IPS DF 4.7 (cell line): ENCODE data around the gene NFKBIA.
"Not testable (repeated sequence)": the region's sequence is repeated elsewhere in the genome, so short reads cannot be mapped to it uniquely, and the experiment has no call there.

ENCODE experiments used
- DNase-seq: peaks from one replicate; pipeline ENCODE4 v3.0.0-alpha.2; 2013; ENCODE audit warnings: low spot score; ENCODE audit errors: extremely low read depth

Gene NFKBIA, protein sequence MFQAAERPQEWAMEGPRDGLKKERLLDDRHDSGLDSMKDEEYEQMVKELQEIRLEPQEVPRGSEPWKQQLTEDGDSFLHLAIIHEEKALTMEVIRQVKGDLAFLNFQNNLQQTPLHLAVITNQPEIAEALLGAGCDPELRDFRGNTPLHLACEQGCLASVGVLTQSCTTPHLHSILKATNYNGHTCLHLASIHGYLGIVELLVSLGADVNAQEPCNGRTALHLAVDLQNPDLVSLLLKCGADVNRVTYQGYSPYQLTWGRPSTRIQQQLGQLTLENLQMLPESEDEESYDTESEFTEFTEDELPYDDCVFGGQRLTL

DNA sequence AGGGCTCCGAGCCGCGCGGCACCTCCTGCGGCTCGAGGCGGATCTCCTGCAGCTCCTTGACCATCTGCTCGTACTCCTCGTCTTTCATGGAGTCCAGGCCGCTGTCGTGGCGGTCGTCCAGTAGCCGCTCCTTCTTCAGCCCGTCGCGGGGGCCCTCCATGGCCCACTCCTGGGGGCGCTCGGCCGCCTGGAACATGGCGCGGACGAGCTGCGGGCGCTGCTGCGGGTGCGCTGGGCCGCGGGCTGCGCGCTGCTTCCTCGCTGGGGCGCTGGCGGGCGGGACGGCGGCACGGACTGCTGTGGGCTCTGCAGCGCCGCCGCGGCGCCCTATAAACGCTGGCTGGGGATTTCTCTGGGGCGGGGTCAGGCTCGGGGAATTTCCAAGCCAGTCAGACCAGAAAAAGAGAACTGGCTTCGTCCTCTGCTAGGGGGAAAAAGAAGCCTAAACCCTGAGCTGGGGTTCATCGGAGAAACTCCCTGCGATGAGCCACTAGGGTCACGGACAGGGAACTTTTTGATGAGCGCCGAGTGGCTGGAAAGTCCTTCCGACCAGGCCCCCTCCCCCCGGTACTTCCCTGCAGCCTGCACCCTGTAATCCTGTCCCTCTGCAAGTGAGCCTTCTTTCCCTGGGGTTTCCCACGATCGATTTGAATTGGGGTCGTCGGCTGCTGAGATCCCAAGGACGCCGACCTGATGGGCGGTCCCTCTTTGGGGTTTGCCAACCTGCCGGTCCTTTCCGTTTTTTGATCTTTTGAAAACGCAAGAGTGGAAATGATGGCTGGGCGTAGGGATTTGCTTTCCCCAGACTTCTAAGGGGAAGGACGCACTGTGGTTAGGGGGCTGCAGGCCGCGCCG, at the start of gene NFKBIA:
Gene NFKBIA (minus strand): TSS at position 301 of the 855 bp plus-strand sequence. CDS start 105 bp downstream, at position 196.
- no peak for DNase-seq

DNA sequence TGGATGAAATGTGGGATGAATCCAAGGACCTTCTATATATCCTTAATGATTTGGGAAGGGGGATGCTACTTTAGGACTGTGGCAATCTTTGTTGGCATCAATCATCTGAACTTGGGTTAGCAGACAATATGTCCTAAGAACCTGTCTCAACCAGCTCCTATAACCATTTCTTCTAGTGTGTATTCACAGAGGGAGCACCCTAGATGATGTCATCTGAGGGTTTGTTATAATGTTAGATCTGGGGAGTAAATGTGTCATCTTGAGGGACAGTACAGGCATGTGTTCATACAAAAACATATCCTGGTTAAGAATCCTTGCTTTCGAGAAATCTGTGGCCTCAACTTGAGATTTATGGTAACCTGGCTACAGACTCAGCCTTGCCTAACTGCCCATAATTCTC, 41.9 kb upstream of the NFKBIA start:
- no peak for DNase-seq

- DNase-seq, result no peak
Measured at GRCh38 chr14:35444104-35444503, 39.6 kb upstream of the NFKBIA start.

- no peak for DNase-seq
Measured at GRCh38 chr14:35441160-35441559, 36.6 kb upstream of the NFKBIA start.

DNA sequence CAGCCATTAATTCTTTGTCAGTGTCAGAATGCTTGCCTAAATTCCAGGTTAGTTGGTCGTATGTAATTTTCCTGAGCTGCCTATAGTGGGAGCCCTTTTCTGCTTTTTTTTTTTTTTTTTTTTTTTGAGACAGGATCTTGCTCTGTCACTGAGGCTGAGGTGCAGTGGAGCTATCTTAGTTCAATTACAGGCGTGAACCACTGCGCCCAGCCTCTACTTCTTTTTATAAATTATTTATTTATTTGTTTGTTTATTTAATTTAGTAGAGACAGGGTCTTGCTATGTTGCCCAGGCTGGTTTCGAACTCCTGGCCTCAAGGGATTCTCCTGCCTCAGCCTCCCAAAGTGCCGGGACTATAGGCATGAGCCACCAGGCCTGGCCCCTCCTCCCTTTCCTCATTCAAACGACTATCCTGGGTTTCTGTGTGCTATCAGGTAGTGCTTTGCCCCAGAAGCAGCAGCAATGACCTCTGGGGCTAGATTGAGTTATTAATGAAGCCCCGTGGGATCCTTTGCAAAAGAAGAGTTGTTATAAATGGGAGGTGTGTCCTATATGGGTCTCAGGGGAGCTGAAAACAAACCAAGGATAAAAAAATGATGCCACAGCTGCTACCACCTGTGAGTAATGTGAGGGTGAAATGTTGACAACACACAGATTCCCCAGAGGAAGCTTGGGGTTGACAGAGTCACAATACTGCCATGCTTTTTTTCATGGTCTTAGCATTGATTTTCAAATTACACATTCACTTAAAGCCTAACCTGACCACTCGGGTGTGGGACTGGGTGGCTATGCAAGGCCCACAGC, 34.6 kb upstream of the NFKBIA start:
- no peak for DNase-seq

DNA sequence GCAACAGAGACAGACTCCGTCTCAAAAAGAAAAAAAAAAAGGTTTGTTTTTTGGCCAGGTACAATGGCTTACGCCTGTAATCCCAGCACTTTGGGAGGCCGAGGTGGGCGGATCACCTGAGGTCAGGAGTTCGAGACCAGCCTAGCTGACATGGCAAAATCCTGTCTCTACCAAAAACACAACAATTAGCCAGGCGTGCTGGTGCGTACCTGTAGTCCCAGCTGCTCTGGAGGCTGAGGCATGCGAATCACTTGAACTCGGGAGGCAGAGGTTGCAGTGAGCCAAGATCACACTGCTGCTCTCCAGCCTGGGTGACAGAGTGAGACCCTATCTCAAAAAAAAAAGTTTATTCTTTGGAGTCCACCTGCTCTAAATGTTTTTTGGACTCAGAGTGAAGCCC, 33.9 kb upstream of the NFKBIA start:
- not testable (repeated sequence) for DNase-seq

GRCh38 chr14:35435177-35435576, 30.6 kb upstream of the NFKBIA start:
- DNase-seq, result no peak

DNA sequence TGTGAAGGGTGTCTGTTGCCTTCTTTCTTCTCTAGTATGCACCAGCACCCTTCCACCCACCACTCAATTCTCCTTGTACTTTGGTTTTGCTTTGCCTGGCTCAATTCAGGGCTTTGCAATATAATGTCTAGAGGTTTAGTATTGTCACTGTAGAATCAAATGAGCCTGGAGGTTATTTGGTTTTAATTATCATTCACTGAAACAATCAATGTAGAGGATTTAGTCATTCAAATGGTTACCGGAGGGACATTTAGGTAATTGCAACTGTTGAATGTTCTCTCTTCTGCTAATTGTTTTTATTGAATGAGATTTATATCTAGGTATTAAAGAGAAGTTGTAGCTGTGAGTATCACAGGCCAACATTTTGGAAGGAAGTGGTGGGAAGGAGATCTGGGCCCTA, 29.3 kb upstream of the NFKBIA start:
- no peak for DNase-seq

DNA sequence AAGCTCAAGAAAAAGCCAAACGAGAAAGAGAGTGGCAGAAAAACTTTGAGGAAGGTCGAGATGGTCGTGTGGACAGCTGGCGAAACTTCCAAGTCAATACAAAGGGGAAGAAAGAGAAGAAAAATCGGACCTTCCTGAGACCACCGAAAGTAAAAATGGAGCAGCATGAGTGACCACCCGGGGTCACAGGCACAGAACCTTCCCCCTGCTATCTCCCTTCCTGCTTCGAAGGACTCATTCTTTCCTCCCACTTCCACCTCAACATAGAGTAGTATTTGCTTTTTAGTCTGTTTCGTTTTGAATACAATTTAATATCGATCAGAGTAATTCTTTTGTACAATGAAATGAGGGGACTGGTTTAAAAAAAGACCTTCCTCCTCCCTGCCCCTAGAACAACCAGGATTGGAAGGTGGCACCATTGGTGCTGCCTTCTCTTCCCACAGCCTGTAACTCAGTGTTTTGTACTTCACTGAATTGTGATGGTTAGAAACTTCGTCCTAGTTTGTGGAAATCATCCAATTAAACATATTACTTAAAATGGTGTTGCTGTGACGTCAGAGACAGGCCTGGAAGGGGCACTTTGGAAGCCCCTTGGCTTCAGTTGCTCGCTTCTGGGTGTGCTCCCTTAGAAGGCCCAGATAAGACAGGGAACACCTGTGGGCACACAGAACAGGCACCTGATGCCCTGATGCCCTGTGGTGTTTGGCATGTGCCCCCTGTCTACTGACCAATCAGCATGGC, 26.1 kb upstream of the NFKBIA start:
- DNase-seq, result no peak

DNA sequence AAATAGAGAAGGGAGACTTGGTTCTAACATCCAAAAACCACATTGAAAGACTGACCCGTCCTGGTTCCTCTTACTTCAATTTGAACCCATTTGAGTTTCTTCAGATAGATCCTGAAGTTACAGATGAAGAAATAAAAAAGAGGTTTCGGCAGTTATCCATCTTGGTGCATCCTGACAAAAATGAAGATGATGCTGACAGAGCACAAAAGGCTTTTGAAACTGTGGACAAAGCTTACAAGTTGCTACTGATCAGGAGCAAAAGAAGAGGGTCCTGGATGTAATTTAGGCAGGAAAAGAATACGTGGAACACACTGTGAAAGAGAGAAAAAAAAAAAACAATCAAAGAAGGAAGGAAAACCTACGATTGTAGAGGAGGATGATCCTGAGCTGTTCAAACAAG, 25.4 kb upstream of the NFKBIA start:
- DNase-seq, result no peak

- DNase-seq, result no peak
Measured at GRCh38 chr14:35425850-35426249, 21.3 kb upstream of the NFKBIA start.

DNA sequence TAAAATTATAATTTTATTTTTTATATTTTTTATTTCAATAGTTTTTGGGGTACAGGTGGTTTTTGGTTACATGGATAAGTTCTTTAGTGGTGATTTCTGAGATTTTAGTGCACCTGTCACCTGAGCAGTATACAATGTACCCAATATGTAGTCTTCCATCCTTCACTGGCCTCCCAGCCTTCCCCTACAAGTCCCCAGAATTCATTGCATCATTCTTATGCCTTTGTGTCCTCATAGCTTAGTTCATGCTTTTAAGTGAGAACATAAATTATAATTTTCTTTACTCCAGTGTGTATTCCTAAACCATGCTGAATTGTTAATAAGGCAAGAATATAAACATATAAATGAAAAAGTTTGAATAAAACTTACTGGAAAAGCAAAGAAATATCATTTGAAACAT, 19.1 kb upstream of the NFKBIA start:
- no peak for DNase-seq

DNA sequence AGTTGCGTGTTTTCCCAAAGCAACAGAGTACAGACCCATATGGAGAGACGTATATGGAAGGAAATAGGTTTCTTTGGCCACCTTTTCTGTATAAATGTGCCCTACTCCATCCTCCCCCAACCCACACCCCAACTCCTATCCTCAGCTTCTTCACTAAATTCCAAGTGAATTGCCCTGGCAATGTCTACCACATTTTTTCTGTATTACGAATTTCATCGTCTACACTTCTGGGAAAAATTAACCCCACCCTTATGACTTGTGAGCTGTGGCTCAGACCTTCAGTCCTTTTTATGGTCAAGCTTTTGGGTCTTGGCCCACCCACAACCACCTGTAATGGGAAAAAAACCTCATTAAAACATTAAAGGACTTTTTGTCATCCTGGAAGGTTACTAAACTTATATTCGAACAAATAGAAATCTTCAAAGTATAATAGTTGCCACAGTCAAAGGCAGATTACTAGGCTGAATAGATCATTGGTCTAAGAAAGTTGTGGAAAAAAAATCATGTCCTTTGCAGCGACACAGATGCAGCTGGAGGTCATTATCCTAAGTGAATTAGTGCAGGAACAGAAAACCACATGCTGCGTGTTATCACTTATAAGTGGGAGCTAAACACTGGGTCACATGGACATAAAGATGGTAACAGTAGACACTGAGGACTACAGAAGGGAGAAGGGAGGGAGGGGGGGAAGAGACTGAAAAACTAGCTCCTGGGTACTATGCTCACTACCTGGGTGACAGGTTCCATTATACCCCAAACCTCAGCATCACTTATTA, 15.7 kb upstream of the NFKBIA start:
- no peak for DNase-seq

GRCh38 chr14:35419429-35419841, 14.9 kb upstream of the NFKBIA start:
- DNase-seq, result no peak

DNA sequence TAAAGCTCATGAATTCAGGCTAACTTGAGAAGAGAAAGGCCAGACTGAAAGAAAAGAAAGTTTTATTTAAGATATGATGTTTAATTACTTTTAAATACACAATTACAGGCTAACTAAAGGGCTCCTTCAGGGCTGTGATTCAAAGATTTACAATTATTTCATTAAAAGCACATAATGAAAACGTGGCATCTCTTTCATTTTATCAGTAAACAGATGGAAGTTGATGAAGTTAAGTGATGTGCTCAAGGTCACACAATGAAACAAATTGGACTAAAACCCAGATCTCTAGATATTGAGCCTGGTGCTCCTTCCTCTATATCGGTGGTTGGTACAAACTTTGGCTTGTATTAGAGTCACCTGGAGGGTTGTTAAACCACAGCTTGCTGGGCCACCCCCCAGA, 13.5 kb upstream of the NFKBIA start:
- no peak for DNase-seq

GRCh38 chr14:35416108-35416750, 11.7 kb upstream of the NFKBIA start:
- DNase-seq, result no peak

DNA sequence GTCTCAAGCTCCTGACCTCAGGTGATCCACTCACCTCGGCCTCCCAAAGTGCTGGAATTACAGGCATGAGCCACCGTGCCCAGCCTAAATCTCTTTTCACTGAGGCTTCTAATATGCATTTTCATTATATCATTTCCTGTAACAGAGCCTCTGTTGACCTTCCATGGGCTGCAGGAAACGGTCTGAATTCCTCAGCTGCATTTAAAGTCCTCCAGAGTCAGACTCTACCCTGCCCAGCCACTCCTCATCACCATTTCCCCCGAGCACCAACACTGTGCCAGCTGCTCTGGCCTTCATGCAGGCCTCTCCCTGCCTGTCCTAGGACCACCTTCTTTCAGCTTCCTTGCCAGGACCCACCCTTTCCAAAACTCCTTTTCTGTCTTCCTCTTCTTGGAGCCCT, 9.8 kb upstream of the NFKBIA start:
- DNase-seq, result no peak

DNA sequence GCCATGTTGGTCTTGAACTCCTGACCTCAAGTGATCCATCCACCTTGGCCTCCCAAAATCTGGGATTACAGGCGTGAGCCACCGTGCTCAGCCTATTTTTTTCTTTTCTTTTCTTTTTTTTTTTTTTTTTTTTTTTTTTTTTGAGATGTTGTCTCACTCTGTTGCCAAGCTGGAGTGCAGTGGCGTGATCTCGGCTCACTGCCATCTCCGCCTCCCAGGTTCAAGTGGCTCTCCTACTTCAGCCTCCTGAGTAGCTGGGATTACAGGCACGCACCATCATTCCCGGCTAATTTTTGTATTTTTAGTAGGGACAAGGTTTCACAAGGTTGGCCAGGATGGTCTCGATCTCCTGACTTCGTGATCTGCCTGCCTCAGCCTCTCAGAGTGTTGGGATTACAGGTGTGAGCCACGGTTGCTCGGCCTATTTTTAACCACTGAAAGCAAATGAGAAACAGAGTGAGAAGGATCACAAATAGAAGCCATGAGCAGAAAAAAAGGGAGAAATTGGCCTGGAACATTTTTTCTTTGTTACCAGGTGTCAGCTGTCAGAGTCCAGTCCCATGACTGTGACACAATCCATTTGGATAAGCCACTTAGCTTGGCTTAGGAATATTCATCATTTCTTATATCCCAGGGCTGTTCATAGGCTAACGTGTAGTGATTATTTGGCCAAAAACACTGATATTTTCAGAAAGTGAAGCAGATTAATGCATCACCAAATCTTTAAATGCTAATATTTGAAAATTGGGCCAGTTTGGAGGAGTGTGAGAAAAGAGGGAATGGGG, 7.9 kb upstream of the NFKBIA start:
- no peak for DNase-seq

DNA sequence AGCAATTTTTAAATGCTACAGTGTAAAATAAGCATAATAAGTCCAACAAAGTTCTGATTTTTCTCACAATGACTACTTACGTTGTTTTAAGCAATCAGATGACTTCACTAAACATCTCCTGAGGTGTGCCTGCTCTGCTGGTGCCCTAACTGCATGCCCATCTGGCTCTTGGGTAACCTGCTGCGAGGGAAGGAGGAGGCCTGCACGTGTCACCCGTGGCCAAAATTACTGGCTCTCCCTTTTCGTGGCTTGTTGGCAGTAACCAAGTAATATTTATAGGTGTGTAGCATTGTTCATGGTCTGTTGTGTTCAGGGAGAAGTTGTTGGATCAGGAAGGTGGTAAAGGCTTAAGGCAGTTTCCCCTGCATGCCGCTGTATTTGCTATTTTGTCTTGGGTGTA, 6.3 kb upstream of the NFKBIA start:
- DNase-seq, result no peak
